BLaER1 (cell line): ENCODE data around the gene PRPF39.
A peak's percentile ranks its signal among the peaks of the same experiment; 100 is the strongest.

ENCODE experiments used
- H3K27ac ChIP-seq: shearing (Covaris generic); formaldehyde crosslinking; 2 replicates; pipeline ENCODE4 v1.8.1; 2022
- H3K27me3 ChIP-seq: shearing (Covaris generic); formaldehyde crosslinking; 2 replicates; pipeline ENCODE4 v1.8.1; 2022
- H3K36me3 ChIP-seq: shearing (Covaris generic); formaldehyde crosslinking; 2 replicates; pipeline ENCODE4 v1.8.1; 2022
- H3K4me1 ChIP-seq: shearing (Covaris generic); formaldehyde crosslinking; 2 replicates; pipeline ENCODE4 v1.8.1; 2022
- H3K4me2 ChIP-seq: shearing (Covaris generic); formaldehyde crosslinking; 2 replicates; pipeline ENCODE4 v1.8.1; 2022
- H3K4me3 ChIP-seq: shearing (Covaris generic); formaldehyde crosslinking; 2 replicates; pipeline ENCODE4 v1.8.1; 2022
- H3K9ac ChIP-seq: shearing (Covaris generic); formaldehyde crosslinking; 2 replicates; pipeline ENCODE4 v1.8.1; 2022
- H3K9me3 ChIP-seq: shearing (Covaris generic); formaldehyde crosslinking; 2 replicates; pipeline ENCODE4 v1.8.1; 2022
- H4K20me1 ChIP-seq: shearing (Covaris generic); formaldehyde crosslinking; 2 replicates; pipeline ENCODE4 v1.8.1; 2022
- Cebpa-rat ChIP-seq: shearing (Covaris generic); IDR thresholded peaks from 2 replicates; pipeline ENCODE4 v1.8.1; 2022

PRPF39 gene

GRCh38 chr14:45082420-45082819, 1.5 kb upstream of the PRPF39 start:
- H3K27ac ChIP-seq, result no peak overlapping the region
- peaks cover 4% of the 10 kb centered on the region; the same call in 1 of the 2 replicates for H3K9me3 ChIP-seq
- no peak overlapping the region for H3K9ac ChIP-seq
- H3K27me3 ChIP-seq, result no peaks in the 10 kb centered on the region
- peaks cover 23% of the 10 kb centered on the region for H3K4me1 ChIP-seq
- H3K36me3 ChIP-seq, result 0 out of 2 replicates have a peak, but pooled peaks cover 5% of the 10 kb centered on the region
- H3K4me3 ChIP-seq, result no peak overlapping the region
- H4K20me1 ChIP-seq, result peaks cover 34% of the 10 kb centered on the region
- no peak for TF ChIP-seq Cebpa-rat
- no peak overlapping the region for H3K4me2 ChIP-seq

GRCh38 chr14:45083617-45083975, 320 bp upstream of the PRPF39 start:
- Histone ChIP-seq H3K27ac (peak overlapping the region; percentile 51; the same call in 1 of the 2 replicates), H3K4me2 (peak overlapping the region; percentile 84), H3K4me3 (peak overlapping the region; percentile 78), H3K4me1 (peaks cover 23% of the 10 kb centered on the region), H3K27me3 (no peaks in the 10 kb centered on the region), H3K9ac (peak overlapping the region; percentile 74), H3K36me3 (0 out of 2 replicates have a peak, but pooled peaks cover 5% of the 10 kb centered on the region), H4K20me1 (peaks cover 45% of the 10 kb centered on the region), H3K9me3 (peaks cover 4% of the 10 kb centered on the region; the same call in 1 of the 2 replicates)
- no peak for TF ChIP-seq Cebpa-rat

DNA sequence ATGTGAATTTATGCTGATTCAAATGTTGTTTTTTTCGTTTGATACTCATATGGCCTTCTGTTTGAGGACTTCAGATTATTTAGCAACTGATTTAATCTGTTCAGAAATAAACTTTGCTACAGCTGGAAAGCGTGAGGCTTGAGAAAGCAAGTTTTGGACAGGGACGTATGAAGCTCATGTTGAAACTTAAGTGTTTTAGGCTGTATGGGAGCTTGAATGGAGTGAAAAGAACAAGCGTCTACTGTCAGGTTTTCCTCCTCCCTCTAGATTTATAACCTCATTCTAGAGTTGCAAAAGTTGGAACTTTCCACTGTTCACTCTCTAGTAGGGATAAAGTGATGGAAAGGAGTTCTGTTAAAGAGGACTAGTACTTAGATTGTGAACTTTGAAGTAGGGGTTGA, 1.0 kb downstream of the PRPF39 start:
- H3K4me2 ChIP-seq, result peak overlapping the region; percentile 92
- TF ChIP-seq Cebpa-rat, result no peak
- peak overlapping the region; percentile 85 for H3K9ac ChIP-seq
- no peaks in the 10 kb centered on the region for H3K27me3 ChIP-seq
- peak overlapping the region; percentile 78 for H3K4me3 ChIP-seq
- peaks cover 59% of the 10 kb centered on the region for H4K20me1 ChIP-seq
- H3K27ac ChIP-seq, result peak overlapping the region; percentile 77
- H3K4me1 ChIP-seq, result peaks cover 23% of the 10 kb centered on the region
- H3K36me3 ChIP-seq, result 0 out of 2 replicates have a peak, but pooled peaks cover 11% of the 10 kb centered on the region
- peaks cover 4% of the 10 kb centered on the region; the same call in 1 of the 2 replicates for H3K9me3 ChIP-seq

DNA sequence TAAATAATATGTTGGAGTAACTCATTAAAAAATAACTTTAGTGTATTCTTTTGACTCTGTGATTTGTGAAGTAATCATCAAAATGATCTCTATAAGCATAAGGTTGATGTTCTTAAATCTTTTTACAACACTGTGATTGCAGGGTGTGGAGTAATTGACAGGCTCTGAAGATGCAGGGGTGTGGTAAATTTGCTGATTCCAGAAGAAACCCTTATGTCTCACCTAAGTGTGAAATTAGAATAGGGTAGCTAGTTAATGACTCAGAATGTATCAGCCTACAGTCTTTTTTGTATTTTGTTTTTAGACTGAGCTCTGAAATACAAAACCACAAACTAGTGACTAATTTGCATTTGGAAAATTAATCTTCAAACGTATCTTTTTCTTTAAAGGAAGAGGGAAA, 5.9 kb downstream of the PRPF39 start:
- H3K9ac ChIP-seq, result no peak overlapping the region
- H4K20me1 ChIP-seq, result peaks cover 100% of the 10 kb centered on the region
- peaks cover 29% of the 10 kb centered on the region; the same call in 1 of the 2 replicates for H3K36me3 ChIP-seq
- no peaks in the 10 kb centered on the region for H3K27me3 ChIP-seq
- no peak overlapping the region for H3K4me3 ChIP-seq
- H3K4me2 ChIP-seq, result no peak overlapping the region
- H3K9me3 ChIP-seq, result no peaks in the 10 kb centered on the region
- TF ChIP-seq Cebpa-rat, result no peak
- no peak overlapping the region for H3K27ac ChIP-seq
- peaks cover 18% of the 10 kb centered on the region for H3K4me1 ChIP-seq

- Histone ChIP-seq H3K27me3 (no peaks in the 10 kb centered on the region), H3K9ac (no peak overlapping the region), H3K36me3 (peaks cover 47% of the 10 kb centered on the region), H3K9me3 (no peaks in the 10 kb centered on the region), H4K20me1 (peaks cover 100% of the 10 kb centered on the region), H3K4me1 (no peaks in the 10 kb centered on the region), H3K27ac (no peak overlapping the region), H3K4me3 (no peak overlapping the region), H3K4me2 (no peak overlapping the region)
- TF ChIP-seq Cebpa-rat, result no peak
Observed at GRCh38 chr14:45091710-45092109, 7.8 kb downstream of the PRPF39 start.

GRCh38 chr14:45094275-45094674, 10.4 kb downstream of the PRPF39 start:
- Histone ChIP-seq H3K9ac (no peak overlapping the region), H3K4me1 (no peaks in the 10 kb centered on the region), H3K4me2 (no peak overlapping the region), H4K20me1 (peaks cover 76% of the 10 kb centered on the region), H3K4me3 (no peak overlapping the region), H3K27ac (no peak overlapping the region), H3K36me3 (peaks cover 63% of the 10 kb centered on the region), H3K27me3 (no peaks in the 10 kb centered on the region), H3K9me3 (no peaks in the 10 kb centered on the region)
- no peak for TF ChIP-seq Cebpa-rat

GRCh38 chr14:45095143-45095542, 11.2 kb downstream of the PRPF39 start:
- Histone ChIP-seq H3K27ac (no peak overlapping the region), H3K36me3 (peaks cover 70% of the 10 kb centered on the region), H3K9me3 (no peaks in the 10 kb centered on the region), H3K4me1 (no peaks in the 10 kb centered on the region), H3K27me3 (no peaks in the 10 kb centered on the region), H3K4me3 (no peak overlapping the region), H3K4me2 (no peak overlapping the region), H3K9ac (no peak overlapping the region), H4K20me1 (peaks cover 75% of the 10 kb centered on the region)
- TF ChIP-seq Cebpa-rat, result no peak

GRCh38 chr14:45096218-45096617, 12.3 kb downstream of the PRPF39 start:
- Histone ChIP-seq H3K36me3 (peaks cover 74% of the 10 kb centered on the region), H3K4me1 (no peaks in the 10 kb centered on the region), H4K20me1 (peaks cover 66% of the 10 kb centered on the region), H3K27me3 (no peaks in the 10 kb centered on the region), H3K27ac (no peak overlapping the region), H3K4me3 (no peak overlapping the region), H3K9me3 (no peaks in the 10 kb centered on the region), H3K9ac (no peak overlapping the region), H3K4me2 (no peak overlapping the region)
- no peak for TF ChIP-seq Cebpa-rat

GRCh38 chr14:45103806-45104205, 19.9 kb downstream of the PRPF39 start:
- Histone ChIP-seq H3K36me3 (peaks cover 79% of the 10 kb centered on the region), H3K9ac (no peak overlapping the region), H3K27me3 (no peaks in the 10 kb centered on the region), H4K20me1 (peaks cover 30% of the 10 kb centered on the region; the same call in 1 of the 2 replicates), H3K4me2 (no peak overlapping the region), H3K27ac (no peak overlapping the region), H3K9me3 (no peaks in the 10 kb centered on the region), H3K4me1 (no peaks in the 10 kb centered on the region), H3K4me3 (no peak overlapping the region)
- TF ChIP-seq Cebpa-rat, result no peak

GRCh38 chr14:45104561-45104960, 20.6 kb downstream of the PRPF39 start:
- H3K36me3 ChIP-seq, result peaks cover 78% of the 10 kb centered on the region
- no peak for TF ChIP-seq Cebpa-rat
- H4K20me1 ChIP-seq, result peaks cover 26% of the 10 kb centered on the region; the same call in 1 of the 2 replicates
- H3K9me3 ChIP-seq, result no peaks in the 10 kb centered on the region
- no peak overlapping the region for H3K27ac ChIP-seq
- H3K4me3 ChIP-seq, result no peak overlapping the region
- no peaks in the 10 kb centered on the region for H3K27me3 ChIP-seq
- no peaks in the 10 kb centered on the region for H3K4me1 ChIP-seq
- H3K4me2 ChIP-seq, result no peak overlapping the region
- no peak overlapping the region for H3K9ac ChIP-seq
